H1 (cell line): ENCODE results near the gene THEMIS. TPM values are rescaled to one million over a fixed set of nuclear protein-coding genes. Genes with fewer than 3 reads are reported as not detected.

Experiments used
- CTCF ChIA-PET: fragments of 300-600 bp; sonication (Branson Sonifier 250); formaldehyde crosslinking; loops from one replicate; lab custom pipeline; 2021; ENCODE audit not compliant: partially characterized antibody; lab: Charles Lee
- POLR2A ChIA-PET: fragments of 300-600 bp; sonication (Branson Sonifier 250); formaldehyde crosslinking; loops from one replicate; lab custom pipeline; 2021; ENCODE audit warnings: inconsistent platforms; ENCODE audit not compliant: partially characterized antibody; lab: Charles Lee
- DNase-seq, 2 experiments: peaks; one replicate each; pipeline versions ENCODE4 v3.0.0 to v3.0.0-alpha.2; 2010 to 2022; ENCODE audit warnings: low spot score in 2 of 2, low read depth in 1 of 2, mixed read lengths in 1 of 2
- FAIRE-seq: peaks from 2 replicates; lab custom pipeline; 2011; peaks lifted over from hg19 to GRCh38; lab: Jason Lieb, UNC
- H2AFZ ChIP-seq: 2 replicates; pipeline ENCODE4 v1.8.1; 2012; ENCODE audit warnings: low read length, inconsistent platforms
- H2AK5ac ChIP-seq: 2 replicates; pipeline ENCODE4 v1.6.1; 2013; ENCODE audit warnings: low read depth, low read length
- H2BK120ac ChIP-seq: replicated peaks from 2 replicates; pipeline ENCODE3; 2013; ENCODE audit warnings: low read depth, low read length, inconsistent platforms
- H2BK12ac ChIP-seq: 2 replicates; pipeline ENCODE4 v1.6.1; 2013; ENCODE audit warnings: low read depth, low read length
- H2BK15ac ChIP-seq: 2 replicates; pipeline ENCODE4 v1.6.1; 2013; ENCODE audit warnings: low read length
- H2BK20ac ChIP-seq: 2 replicates; pipeline ENCODE4 v1.6.1; 2013; ENCODE audit warnings: low read length
- H2BK5ac ChIP-seq: 2 replicates; pipeline ENCODE4 v1.6.1; 2013; ENCODE audit warnings: low read depth, low read length
- H3K14ac ChIP-seq: 2 replicates; pipeline ENCODE4 v1.6.1; 2013; ENCODE audit warnings: inconsistent platforms; ENCODE audit not compliant: insufficient read length
- H3K18ac ChIP-seq: 2 replicates; pipeline ENCODE4 v1.6.1; 2013; ENCODE audit warnings: low read length; ENCODE audit errors: extremely low read depth
- H3K23ac ChIP-seq: 2 replicates; pipeline ENCODE4 v1.6.1; 2013; ENCODE audit warnings: inconsistent platforms; ENCODE audit not compliant: insufficient read length
- H3K23me2 ChIP-seq: 2 replicates; pipeline ENCODE4 v1.6.1; 2013; ENCODE audit warnings: low read depth, low read length
- H3K27ac ChIP-seq: 2 replicates; pipeline ENCODE4 v1.6.1; 2011; ENCODE audit warnings: low read depth, low read length, inconsistent platforms
- H3K27me3 ChIP-seq, 4 experiments: replicated peaks in 1 of 4; 1 replicate in 1 of 4; 2 replicates in 3 of 4; pipeline versions ENCODE4 v1.6.1 to v1.8.1; 2011 to 2013; ENCODE audit warnings: low read length in 3 of 4, mild to moderate bottlenecking in 3 of 4, inconsistent platforms in 2 of 4, mixed read lengths in 2 of 4, moderate library complexity in 1 of 4; ENCODE audit not compliant: control insufficient read depth in 3 of 4, insufficient read depth in 3 of 4; ENCODE audit errors: extremely low read depth in 1 of 4
- H3K36me3 ChIP-seq, 4 experiments: 2 replicates each; pipeline versions ENCODE4 v1.6.1 to v1.8.1; 2011 to 2013; ENCODE audit warnings: mild to moderate bottlenecking in 4 of 4, low read length in 3 of 4, moderate library complexity in 2 of 4, control low read depth in 1 of 4, inconsistent platforms in 1 of 4; ENCODE audit not compliant: insufficient read depth in 4 of 4, control insufficient read depth in 2 of 4
- H3K4ac ChIP-seq: replicated peaks from 2 replicates; pipeline ENCODE3; 2013; ENCODE audit warnings: low read length, low read depth, mixed read lengths, inconsistent platforms; ENCODE audit not compliant: insufficient read length
- H3K4me1 ChIP-seq, 4 experiments: replicated peaks in 1 of 4; 1 replicate in 1 of 4; 2 replicates in 3 of 4; pipeline versions ENCODE4 v1.6.1 to v1.8.1; 2011 to 2013; ENCODE audit warnings: low read length in 3 of 4, inconsistent platforms in 2 of 4, mixed read lengths in 1 of 4; ENCODE audit not compliant: insufficient read depth in 4 of 4, control insufficient read depth in 3 of 4
- H3K4me2 ChIP-seq, 2 experiments: 2 replicates each; pipeline versions ENCODE4 v1.6.1 to v1.8.1; 2011 to 2013; ENCODE audit warnings: low read depth in 2 of 2, low read length in 2 of 2, control low read depth in 1 of 2, inconsistent platforms in 1 of 2, mild to moderate bottlenecking in 1 of 2; ENCODE audit not compliant: insufficient read depth in 1 of 2
- H3K4me3 ChIP-seq, 4 experiments: fragments of 200-600, 300-600 bp in 1 of 4; sonication (generic), shearing (Covaris generic), sonication (Bioruptor Twin) in 1 of 4; 2 replicates each; pipeline versions ENCODE4 v1.5.1 to v1.8.1; 2011 to 2016; ENCODE audit warnings: low read length in 4 of 4, low read depth in 3 of 4, control low read depth in 2 of 4, inconsistent platforms in 2 of 4, mild to moderate bottlenecking in 2 of 4, mixed read lengths in 1 of 4, moderate library complexity in 1 of 4; ENCODE audit not compliant: insufficient read depth in 2 of 4; ENCODE audit errors: extremely low read depth in 1 of 4
- H3K56ac ChIP-seq: replicated peaks from 2 replicates; pipeline ENCODE3; 2013; ENCODE audit warnings: low read depth, mild to moderate bottlenecking, mixed read lengths, low read length, inconsistent platforms; ENCODE audit not compliant: insufficient read length
- H3K79me1 ChIP-seq: 2 replicates; pipeline ENCODE4 v1.6.1; 2013; ENCODE audit warnings: low read depth, low read length, control low read depth
- H3K79me2 ChIP-seq, 2 experiments: 2 replicates each; pipeline versions ENCODE4 v1.6.1 to v1.8.1; 2012 to 2013; ENCODE audit warnings: low read length in 2 of 2, mild to moderate bottlenecking in 2 of 2, inconsistent platforms in 1 of 2; ENCODE audit not compliant: insufficient read depth in 2 of 2, control insufficient read depth in 1 of 2
- H3K9ac ChIP-seq, 4 experiments: replicated peaks in 1 of 4; 1 replicate in 1 of 4; 2 replicates in 3 of 4; pipeline versions ENCODE4 v1.6.1 to v1.8.1; 2011 to 2013; ENCODE audit warnings: low read depth in 3 of 4, low read length in 3 of 4, control low read depth in 2 of 4, mild to moderate bottlenecking in 2 of 4, moderate library complexity in 2 of 4, inconsistent platforms in 1 of 4; ENCODE audit errors: extremely low read depth in 1 of 4
- H3K9me3 ChIP-seq, 2 experiments: 2 replicates each; pipeline versions ENCODE4 v1.6.1 to v1.8.1; 2012 to 2013; ENCODE audit warnings: mild to moderate bottlenecking in 2 of 2, moderate library complexity in 2 of 2, control low read depth in 1 of 2, inconsistent platforms in 1 of 2, low read depth in 1 of 2, low read length in 1 of 2, mixed read lengths in 1 of 2; ENCODE audit not compliant: insufficient read depth in 2 of 2
- H4K20me1 ChIP-seq, 2 experiments: replicated peaks in 1 of 2; 2 replicates each; pipeline versions ENCODE3 to v1.8.1; 2011 to 2013; ENCODE audit warnings: inconsistent platforms in 2 of 2, low read length in 2 of 2, mild to moderate bottlenecking in 1 of 2; ENCODE audit not compliant: insufficient read depth in 2 of 2, control insufficient read depth in 1 of 2
- H4K5ac ChIP-seq: 2 replicates; pipeline ENCODE4 v1.6.1; 2013; ENCODE audit warnings: low read length, low read depth, mixed read lengths, inconsistent platforms; ENCODE audit not compliant: insufficient read length
- H4K8ac ChIP-seq: 2 replicates; pipeline ENCODE4 v1.8.0; 2013; ENCODE audit warnings: mild to moderate bottlenecking, moderate library complexity, low read length, inconsistent platforms; ENCODE audit not compliant: insufficient read depth; ENCODE audit errors: extremely low read depth
- H4K91ac ChIP-seq: replicated peaks from 2 replicates; pipeline ENCODE3; 2013; ENCODE audit warnings: low read length, mixed read lengths, inconsistent platforms; ENCODE audit not compliant: insufficient read length
- CBX8 ChIP-seq: fragments of 300-800, 300-1000 bp; sonication (generic); IDR thresholded peaks from 2 replicates; pipeline ENCODE4 v1.7.1; 2016; ENCODE audit warnings: low read depth, low read length, borderline replicate concordance
- CHD1 ChIP-seq: IDR thresholded peaks from 2 replicates; pipeline ENCODE4 v1.6.1; 2012; ENCODE audit warnings: low read depth, low read length, improper control_type of control experiment
- EGR1 ChIP-seq: IDR thresholded peaks from 2 replicates; pipeline ENCODE4 v1.6.1; 2011; ENCODE audit warnings: low read depth, low read length, borderline replicate concordance
- RNF2 ChIP-seq: fragments of 200-900, 300-1000 bp; sonication (generic); IDR thresholded peaks from 2 replicates; pipeline ENCODE4 v1.7.1; 2016; ENCODE audit warnings: borderline replicate concordance, low read depth, mild to moderate bottlenecking, antibody characterized with exemption, low read length; ENCODE audit not compliant: poor library complexity, severe bottlenecking; ENCODE audit errors: missing control alignments
- SIRT6 ChIP-seq: IDR thresholded peaks from one replicate; pipeline ENCODE4 v1.7.1; 2012; ENCODE audit warnings: low read length, inconsistent platforms
- SP1 ChIP-seq: IDR thresholded peaks from 2 replicates; pipeline ENCODE4 v1.6.1; 2011; ENCODE audit warnings: low read depth, low read length
- TAF7 ChIP-seq: optimal IDR thresholded peaks from 2 replicates; pipeline ENCODE3; 2011; ENCODE audit warnings: low read depth, mild to moderate bottlenecking, inconsistent platforms, low read length, moderate library complexity, borderline replicate concordance
- WGBS, 2 experiments: shearing (Covaris generic) in 1 of 2; methylation state at CpG; one replicate each; pipeline versions ENCODE4 v1.1.6 to v1.1.7; 2013 to 2015; ENCODE audit warnings: low lambda C conversion rate in 2 of 2, mixed read lengths in 2 of 2, inconsistent platforms in 1 of 2, low coverage in 1 of 2, missing lambda C conversion rate in 1 of 2; ENCODE audit not compliant: insufficient replicate concordance in 2 of 2, insufficient coverage in 1 of 2, insufficient read length in 1 of 2; ENCODE audit errors: extremely low coverage in 1 of 2, missing lambda C conversion rate in 1 of 2; 5-methylcytosine and 5-hydroxymethylcytosine counted together
- polyA plus RNA-seq, 7 experiments: library from polyadenylated mRNA; depleted of rRNA in 3 of 7; stranded (reverse) in 5 of 7; unstranded in 2 of 7; fragments of >200 nt in 5 of 7; fragments of 200-250 nt in 2 of 7; gene quantifications; 1 replicate in 5 of 7; 2 replicates in 1 of 7; 4 replicates in 1 of 7; pipeline versions ENCODE4 v1.2.1 to v1.2.3, GENCODE V29; 2011 to 2013; ENCODE audit warnings: missing spikeins in 2 of 7, mixed read lengths in 2 of 7
- total RNA-seq: library from RNA; stranded (reverse); fragmentation: NEBNext Ultra II Directional; extraction: Animal tissue kit (Norgen Biotek cat#: 25700); gene quantifications from 2 replicates; pipeline ENCODE4 v1.2.1, GENCODE V29; 2021
- TF ChIP-seq, protein P1 (sequence below): IDR thresholded peaks from 2 replicates; pipeline ENCODE4 v1.6.1; 2012; ENCODE audit warnings: inconsistent platforms

Gene THEMIS
- total and polyA plus RNA-seq, 2 of the 8 experiments (the other 6 are each of a cell fraction or from before 2014, with no cell fraction given) = not detected

DNA sequence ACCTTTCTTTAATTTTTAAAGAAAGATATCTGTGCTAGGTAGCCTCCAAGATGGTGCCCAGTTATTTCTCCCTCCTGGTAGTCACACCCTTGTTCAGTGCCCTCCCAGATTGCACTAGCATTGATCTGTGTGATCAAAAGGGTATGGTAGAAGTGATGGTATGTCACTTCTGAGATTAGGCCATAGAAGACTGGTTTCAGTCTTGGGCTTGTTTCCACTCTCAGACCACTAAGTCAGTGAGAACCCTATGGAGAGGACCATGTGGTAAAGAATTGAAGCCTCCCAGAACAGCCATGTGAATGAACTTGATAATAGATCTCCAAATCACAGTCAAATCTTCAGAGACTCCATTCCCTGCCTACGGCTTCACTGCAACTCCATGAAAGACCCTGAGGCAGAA is 57.3 kb downstream of the THEMIS start:
- H3K79me1 ChIP-seq = no peaks in the 10 kb centered on the region
- no peak overlapping the region for H4K91ac ChIP-seq
- no peak overlapping the region for H3K9ac ChIP-seq
- H2BK15ac ChIP-seq = no peak overlapping the region
- no peaks in the 10 kb centered on the region for H3K9me3 ChIP-seq
- no peak overlapping the region for H3K23ac ChIP-seq
- ChIA-PET POLR2A (no interaction called here), CTCF (no interaction called here)
- H3K23me2 ChIP-seq = no peaks in the 10 kb centered on the region
- H2AFZ ChIP-seq = peak overlapping the region; percentile 51
- FAIRE-seq (no peak), DNase-seq (no peak)
- no peaks in the 10 kb centered on the region for H4K20me1 ChIP-seq
- H3K14ac ChIP-seq = no peak overlapping the region
- no peak overlapping the region for H3K4me2 ChIP-seq
- H2AK5ac ChIP-seq = no peak overlapping the region
- H3K4me3 ChIP-seq = no peak overlapping the region
- no peak overlapping the region for H4K8ac ChIP-seq
- H3K56ac ChIP-seq = no peak overlapping the region
- no peak overlapping the region for H2BK12ac ChIP-seq
- H4K5ac ChIP-seq = no peak overlapping the region
- no peaks in the 10 kb centered on the region for H3K27me3 ChIP-seq
- H2BK20ac ChIP-seq = no peak overlapping the region
- TF ChIP-seq EGR1 (no peak), TAF7 (no peak), SIRT6 (no peak), SP1 (no peak), RNF2 (no peak), CHD1 (no peak), CBX8 (no peak)
- TF ChIP-seq, protein P1, sequence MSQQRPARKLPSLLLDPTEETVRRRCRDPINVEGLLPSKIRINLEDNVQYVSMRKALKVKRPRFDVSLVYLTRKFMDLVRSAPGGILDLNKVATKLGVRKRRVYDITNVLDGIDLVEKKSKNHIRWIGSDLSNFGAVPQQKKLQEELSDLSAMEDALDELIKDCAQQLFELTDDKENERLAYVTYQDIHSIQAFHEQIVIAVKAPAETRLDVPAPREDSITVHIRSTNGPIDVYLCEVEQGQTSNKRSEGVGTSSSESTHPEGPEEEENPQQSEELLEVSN = no peak
- TF ChIP-seq, all 59 proteins: peak for 0
- 80% methylated on average over 1 of the region's 1 CpG; no CpG with 5 or more reads in 1 of the 2 experiments for WGBS, 2 experiments
- no peak overlapping the region for H2BK5ac ChIP-seq
- no peak overlapping the region for H3K27ac ChIP-seq
- no peak overlapping the region for H3K4ac ChIP-seq
- H2BK120ac ChIP-seq = no peak overlapping the region
- no peaks in the 10 kb centered on the region for H3K4me1 ChIP-seq
- no peaks in the 10 kb centered on the region for H3K79me2 ChIP-seq
- no peak overlapping the region for H3K18ac ChIP-seq
- no peaks in the 10 kb centered on the region for H3K36me3 ChIP-seq
